BLaER1 treated with 17β-estradiol and CSF1 and Interleukin-3, amounts not matched to agents 10 nM and 100 nM (cell line): ENCODE measurements around the gene TCF12.

ENCODE experiments used
- H3K27ac ChIP-seq, 11 experiments: shearing (Covaris generic); formaldehyde crosslinking; 2 replicates each; pipeline ENCODE4 v1.8.1; 2022
- H3K27me3 ChIP-seq, 11 experiments: shearing (Covaris generic); formaldehyde crosslinking; 2 replicates each; pipeline ENCODE4 v1.8.1; 2022
- H3K36me3 ChIP-seq, 11 experiments: shearing (Covaris generic); formaldehyde crosslinking; 2 replicates each; pipeline ENCODE4 v1.8.1; 2022
- H3K4me1 ChIP-seq, 10 experiments: shearing (Covaris generic); formaldehyde crosslinking; 2 replicates each; pipeline ENCODE4 v1.8.1; 2022
- H3K4me2 ChIP-seq, 11 experiments: shearing (Covaris generic); formaldehyde crosslinking; 2 replicates each; pipeline ENCODE4 v1.8.1; 2022
- H3K4me3 ChIP-seq, 10 experiments: shearing (Covaris generic); formaldehyde crosslinking; 2 replicates each; pipeline ENCODE4 v1.8.1; 2022
- H3K9ac ChIP-seq, 11 experiments: shearing (Covaris generic); formaldehyde crosslinking; 2 replicates each; pipeline ENCODE4 v1.8.1; 2022
- H3K9me3 ChIP-seq, 11 experiments: shearing (Covaris generic); formaldehyde crosslinking; replicated peaks in 1 of 11; 2 replicates each; pipeline ENCODE4 v1.8.1; 2022
- H4K20me1 ChIP-seq, 11 experiments: shearing (Covaris generic); formaldehyde crosslinking; 2 replicates each; pipeline ENCODE4 v1.8.1; 2022
- Cebpa-rat ChIP-seq, 11 experiments: shearing (Covaris generic); IDR thresholded peaks; 2 replicates each; pipeline ENCODE4 v1.8.1; 2022

TCF12 gene

GRCh38 chr15:57245714-57246113 is 327.3 kb downstream of the TCF12 start:
- Histone ChIP-seq H3K36me3 (peaks cover 65 to 93% (median 81%) of the 10 kb centered on the region in 11 experiments), H3K27ac (no peak overlapping the region), H3K4me3 (no peak overlapping the region), H3K9me3 (no peaks in the 10 kb centered on the region), H3K27me3 (no peaks in the 10 kb centered on the region), H3K9ac (no peak overlapping the region), H3K4me2 (no peak overlapping the region), H3K4me1 (no peaks in the 10 kb centered on the region), H4K20me1 (peaks cover 0 to 28% (median 0%) of the 10 kb centered on the region in 11 experiments; a peak in 4 of 22 replicates)
- TF ChIP-seq Cebpa-rat (IDR thresholded peaks at IDR 0.05) = no peak

GRCh38 chr15:57248074-57248473 is 329.6 kb downstream of the TCF12 start:
- Histone ChIP-seq H3K4me2 (no peak overlapping the region), H3K27ac (no peak overlapping the region), H3K9ac (no peak overlapping the region), H3K9me3 (no peaks in the 10 kb centered on the region), H3K4me3 (no peak overlapping the region), H3K36me3 (peaks cover 74 to 96% (median 89%) of the 10 kb centered on the region in 11 experiments), H4K20me1 (peaks cover 0 to 20% (median 0%) of the 10 kb centered on the region in 11 experiments; a peak in 3 of 22 replicates), H3K27me3 (no peaks in the 10 kb centered on the region), H3K4me1 (no peaks in the 10 kb centered on the region)
- TF ChIP-seq Cebpa-rat (IDR thresholded peaks at IDR 0.05) = no peak

- H3K4me3 ChIP-seq = no peak overlapping the region
- no peaks in the 10 kb centered on the region for H3K9me3 ChIP-seq
- H3K27me3 ChIP-seq = no peaks in the 10 kb centered on the region
- no peak overlapping the region for H3K9ac ChIP-seq
- no peak for TF ChIP-seq Cebpa-rat (IDR thresholded peaks at IDR 0.05)
- H4K20me1 ChIP-seq = peaks cover 0 to 15% (median 0%) of the 10 kb centered on the region in 11 experiments; a peak in 3 of 22 replicates
- H3K36me3 ChIP-seq = peaks cover 77 to 96% (median 89%) of the 10 kb centered on the region in 11 experiments
- no peaks in the 10 kb centered on the region for H3K4me1 ChIP-seq
- no peak overlapping the region for H3K27ac ChIP-seq
- no peak overlapping the region for H3K4me2 ChIP-seq
Measured at GRCh38 chr15:57251308-57251707, 332.9 kb downstream of the TCF12 start.

- Histone ChIP-seq H3K27me3 (no peaks in the 10 kb centered on the region), H3K4me2 (no peak overlapping the region), H3K9ac (no peak overlapping the region), H3K9me3 (no peaks in the 10 kb centered on the region), H4K20me1 (peaks cover 0 to 15% (median 0%) of the 10 kb centered on the region in 11 experiments; a peak in 3 of 22 replicates), H3K4me1 (no peaks in the 10 kb centered on the region), H3K36me3 (peaks cover 74 to 94% (median 87%) of the 10 kb centered on the region in 11 experiments), H3K4me3 (no peak overlapping the region), H3K27ac (no peak overlapping the region)
- no peak for TF ChIP-seq Cebpa-rat (IDR thresholded peaks at IDR 0.05)
Measured at GRCh38 chr15:57251941-57252340, 333.5 kb downstream of the TCF12 start.

GRCh38 chr15:57253082-57253481 is 334.6 kb downstream of the TCF12 start:
- H3K9ac ChIP-seq = no peak overlapping the region
- no peak overlapping the region for H3K4me2 ChIP-seq
- no peak overlapping the region for H3K4me3 ChIP-seq
- H3K4me1 ChIP-seq = no peaks in the 10 kb centered on the region
- no peaks in the 10 kb centered on the region for H3K9me3 ChIP-seq
- H3K27ac ChIP-seq = no peak overlapping the region
- no peaks in the 10 kb centered on the region for H3K27me3 ChIP-seq
- TF ChIP-seq Cebpa-rat (IDR thresholded peaks at IDR 0.05) = peak in 1 of 11 experiments; percentile 41; a peak in 1 of 22 replicates
- peaks cover 74 to 93% (median 87%) of the 10 kb centered on the region in 11 experiments for H3K36me3 ChIP-seq
- H4K20me1 ChIP-seq = peaks cover 0 to 17% (median 0%) of the 10 kb centered on the region in 11 experiments; a peak in 2 of 22 replicates

- H3K9ac ChIP-seq = no peak overlapping the region
- TF ChIP-seq Cebpa-rat (IDR thresholded peaks at IDR 0.05) = no peak
- no peak overlapping the region for H3K4me3 ChIP-seq
- H4K20me1 ChIP-seq = peaks cover 0 to 15% (median 0%) of the 10 kb centered on the region in 11 experiments; a peak in 2 of 22 replicates
- no peaks in the 10 kb centered on the region for H3K9me3 ChIP-seq
- H3K27me3 ChIP-seq = no peaks in the 10 kb centered on the region
- H3K4me1 ChIP-seq = no peaks in the 10 kb centered on the region
- H3K4me2 ChIP-seq = no peak overlapping the region
- H3K27ac ChIP-seq = no peak overlapping the region
- peaks cover 74 to 92% (median 85%) of the 10 kb centered on the region in 11 experiments for H3K36me3 ChIP-seq
Measured at GRCh38 chr15:57253500-57253899, 335.1 kb downstream of the TCF12 start.

- H3K4me3 ChIP-seq = no peak overlapping the region
- H3K27me3 ChIP-seq = no peaks in the 10 kb centered on the region
- no peak overlapping the region for H3K27ac ChIP-seq
- peaks cover 63 to 85% (median 72%) of the 10 kb centered on the region in 11 experiments for H3K36me3 ChIP-seq
- TF ChIP-seq Cebpa-rat (IDR thresholded peaks at IDR 0.05) = no peak
- H3K9ac ChIP-seq = no peak overlapping the region
- H3K4me2 ChIP-seq = no peak overlapping the region
- H4K20me1 ChIP-seq = peaks cover 0 to 16% (median 0%) of the 10 kb centered on the region in 11 experiments; a peak in 3 of 22 replicates
- H3K9me3 ChIP-seq = no peaks in the 10 kb centered on the region
- 0 out of 20 replicates have a peak, but pooled peaks cover 0 to 11% (median 0%) of the 10 kb centered on the region in 10 experiments for H3K4me1 ChIP-seq
Measured at GRCh38 chr15:57255751-57256341, 337.4 kb downstream of the TCF12 start.

- TF ChIP-seq Cebpa-rat (IDR thresholded peaks at IDR 0.05) = no peak
- no peak overlapping the region for H3K27ac ChIP-seq
- peaks cover 0 to 18% (median 0%) of the 10 kb centered on the region in 11 experiments; a peak in 3 of 22 replicates for H4K20me1 ChIP-seq
- no peaks in the 10 kb centered on the region for H3K27me3 ChIP-seq
- no peak overlapping the region for H3K4me3 ChIP-seq
- H3K9me3 ChIP-seq = no peaks in the 10 kb centered on the region
- no peak overlapping the region for H3K4me2 ChIP-seq
- H3K9ac ChIP-seq = no peak overlapping the region
- 0 out of 20 replicates have a peak, but pooled peaks cover 0 to 11% (median 0%) of the 10 kb centered on the region in 10 experiments for H3K4me1 ChIP-seq
- peaks cover 65 to 85% (median 68%) of the 10 kb centered on the region in 11 experiments for H3K36me3 ChIP-seq
Measured at GRCh38 chr15:57256939-57257338, 338.5 kb downstream of the TCF12 start.

GRCh38 chr15:57259568-57260040 is 341.2 kb downstream of the TCF12 start:
- Histone ChIP-seq H3K36me3 (peaks cover 64 to 85% (median 68%) of the 10 kb centered on the region in 11 experiments), H3K9me3 (no peaks in the 10 kb centered on the region), H4K20me1 (peaks cover 0 to 15% (median 0%) of the 10 kb centered on the region in 11 experiments; a peak in 3 of 22 replicates), H3K9ac (no peak overlapping the region), H3K27me3 (no peaks in the 10 kb centered on the region), H3K4me1 (0 out of 20 replicates have a peak, but pooled peaks cover 0 to 11% (median 0%) of the 10 kb centered on the region in 10 experiments), H3K4me2 (no peak overlapping the region), H3K4me3 (no peak overlapping the region), H3K27ac (no peak overlapping the region)
- TF ChIP-seq Cebpa-rat (IDR thresholded peaks at IDR 0.05) = no peak
